GM18867 (cell line): ENCODE results near the gene TCEANC2.
"Not testable (repeated sequence)": the region's sequence is repeated elsewhere in the genome, so short reads cannot be mapped to it uniquely, and the experiment has no call there.

Experiments used
- ATAC-seq: cut with Tn5 transposase; IDR thresholded peaks from one replicate; pipeline ENCODE4 v1.9.1; 2021; ENCODE audit warnings: mild to moderate bottlenecking, moderate library complexity; ENCODE audit not compliant: unreplicated experiment

TCEANC2 gene

GRCh38 chr1:54024811-54025210 lies 28.6 kb upstream of the TCEANC2 start:
- ATAC-seq = not testable (repeated sequence)

DNA sequence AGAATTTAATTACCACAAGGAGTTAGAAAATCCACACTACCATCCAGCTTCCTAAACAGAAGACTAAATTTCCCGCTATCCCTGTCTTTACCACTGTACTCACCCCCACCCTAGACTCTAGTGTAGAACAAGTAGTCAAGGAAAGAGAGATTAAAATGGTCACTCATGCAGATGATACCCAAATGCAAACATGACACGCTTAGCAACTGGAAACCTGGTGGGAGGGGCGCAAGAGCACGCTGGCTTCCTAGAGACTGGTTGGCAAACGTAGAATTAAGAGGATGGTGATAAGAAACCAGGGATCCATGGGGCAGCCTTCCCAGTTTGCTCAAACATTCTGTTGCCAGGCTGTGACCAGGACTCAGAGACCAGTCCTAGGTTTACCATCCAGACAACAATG lies 25.6 kb upstream of the TCEANC2 start:
- no peak for ATAC-seq

GRCh38 chr1:54028306-54029251 lies 24.8 kb upstream of the TCEANC2 start:
- no peak for ATAC-seq

GRCh38 chr1:54037476-54037875 lies 15.9 kb upstream of the TCEANC2 start:
- ATAC-seq = no peak

- no peak for ATAC-seq
These were observed 11.6 kb upstream of the TCEANC2 start for GRCh38 chr1:54041806-54042205.

- no peak for ATAC-seq
These were observed 7.9 kb upstream of the TCEANC2 start for GRCh38 chr1:54045496-54045895.

DNA sequence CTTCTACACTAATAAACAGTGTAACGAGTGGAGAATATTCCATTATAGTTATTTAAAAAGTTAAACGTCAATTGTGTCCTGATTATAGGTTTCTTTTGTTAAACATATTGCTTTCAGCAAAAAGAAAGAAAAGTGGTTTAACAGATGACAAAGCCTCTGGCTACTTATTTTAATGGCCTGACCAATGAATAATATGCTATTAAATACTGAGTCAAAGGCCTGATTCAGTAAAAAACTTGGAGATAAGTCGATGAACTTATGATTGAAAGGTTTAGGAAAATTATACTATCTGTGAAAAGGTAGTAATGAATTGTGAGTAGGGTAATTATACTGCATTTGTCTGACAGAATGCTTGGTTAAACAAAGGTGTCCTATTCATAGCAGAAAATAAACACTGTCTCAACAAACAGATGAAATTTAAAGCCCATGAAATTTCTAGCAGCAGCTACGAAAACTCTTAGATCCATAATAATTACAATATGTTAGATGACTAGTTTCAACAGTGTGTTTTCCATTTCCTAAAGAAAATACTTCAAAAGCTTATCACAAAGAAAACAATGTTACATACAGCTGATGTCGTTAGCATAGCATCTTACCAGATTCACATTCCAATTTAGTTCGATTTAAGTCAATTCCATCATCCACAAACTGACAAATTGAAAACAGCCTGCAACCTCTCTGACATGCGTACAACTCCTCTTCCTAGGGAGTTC lies 6.6 kb upstream of the TCEANC2 start:
- ATAC-seq = no peak

DNA sequence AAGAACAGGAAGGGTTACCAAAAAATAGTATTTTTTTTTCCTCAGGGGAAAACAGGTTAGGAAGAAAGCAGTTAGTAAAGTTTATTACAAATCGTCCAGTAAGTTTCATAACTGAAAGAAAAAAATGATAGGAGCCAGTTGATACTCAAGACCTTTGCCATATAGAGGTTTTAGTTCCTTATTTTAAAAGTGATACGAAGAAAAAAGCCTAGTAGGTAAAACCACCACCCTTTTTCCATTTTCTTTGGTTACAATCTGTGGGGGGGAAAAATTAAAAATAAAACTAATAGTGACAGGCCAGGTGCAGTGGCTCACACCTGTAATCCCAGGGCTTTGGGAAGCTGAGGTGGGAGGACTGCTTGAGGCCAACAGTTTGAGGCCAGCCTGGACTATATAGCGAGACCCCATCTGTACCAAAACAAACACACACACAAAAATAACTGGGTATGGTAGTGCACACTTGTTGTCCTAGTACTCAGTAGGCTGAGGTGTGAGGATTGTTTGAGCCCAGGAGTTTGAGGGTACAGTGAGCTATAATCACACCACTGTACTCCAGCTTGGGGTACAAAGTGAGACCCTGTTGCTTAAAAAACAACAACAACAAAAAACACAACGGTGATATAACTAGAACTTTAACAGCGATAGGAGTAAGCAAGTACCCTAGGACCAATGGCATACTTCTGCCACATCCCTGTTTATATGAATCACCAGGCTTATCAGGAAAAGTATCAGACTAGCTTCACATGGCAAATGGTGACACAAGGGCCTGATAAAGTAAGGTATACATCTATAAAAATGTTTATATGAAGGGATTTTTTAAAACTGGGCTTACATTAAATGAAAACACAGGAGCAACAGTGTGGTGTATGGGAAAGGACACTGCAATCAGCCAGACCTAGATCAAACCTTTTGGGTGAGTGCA lies 5.8 kb upstream of the TCEANC2 start:
- ATAC-seq = no peak

- not testable (repeated sequence) for ATAC-seq
These were observed 3.0 kb upstream of the TCEANC2 start for GRCh38 chr1:54050435-54050834.

- no peak for ATAC-seq
These were observed 1.4 kb upstream of the TCEANC2 start for GRCh38 chr1:54051933-54052430.

DNA sequence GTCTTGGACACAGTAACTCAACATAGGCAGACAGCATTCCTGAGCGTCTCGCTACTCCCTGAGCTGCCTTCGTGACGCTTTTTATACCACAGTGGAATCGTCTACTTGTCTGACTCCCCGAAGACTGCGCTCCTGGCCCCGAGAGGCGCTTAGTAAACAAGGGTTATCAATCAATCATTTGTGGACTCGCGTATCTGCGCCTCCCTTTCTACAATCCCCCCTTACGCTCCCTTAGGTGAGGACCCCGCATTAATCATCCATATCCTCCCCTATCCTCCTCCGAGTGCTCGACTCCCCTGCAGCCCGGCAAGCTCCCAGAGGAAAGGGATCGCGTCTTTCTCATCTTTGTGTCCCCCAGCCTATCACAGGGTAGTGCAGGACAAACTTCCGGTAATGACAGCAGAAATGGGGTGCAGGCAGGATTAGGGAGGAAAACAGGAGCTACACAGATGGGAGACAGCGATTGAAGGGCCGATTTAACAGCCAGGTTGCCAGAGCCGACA lies 926 bp upstream of the TCEANC2 start:
- peak; percentile 13 for ATAC-seq

- peak; percentile 0 for ATAC-seq
These were observed 483 bp downstream of the TCEANC2 start for GRCh38 chr1:54053745-54054437.

- ATAC-seq = no peak
These were observed 986 bp downstream of the TCEANC2 start for GRCh38 chr1:54054438-54054749.

- ATAC-seq = no peak
These were observed 10.9 kb downstream of the TCEANC2 start for GRCh38 chr1:54064299-54064698.

GRCh38 chr1:54069791-54070170 lies 16.4 kb downstream of the TCEANC2 start:
- peak; percentile 16 for ATAC-seq

DNA sequence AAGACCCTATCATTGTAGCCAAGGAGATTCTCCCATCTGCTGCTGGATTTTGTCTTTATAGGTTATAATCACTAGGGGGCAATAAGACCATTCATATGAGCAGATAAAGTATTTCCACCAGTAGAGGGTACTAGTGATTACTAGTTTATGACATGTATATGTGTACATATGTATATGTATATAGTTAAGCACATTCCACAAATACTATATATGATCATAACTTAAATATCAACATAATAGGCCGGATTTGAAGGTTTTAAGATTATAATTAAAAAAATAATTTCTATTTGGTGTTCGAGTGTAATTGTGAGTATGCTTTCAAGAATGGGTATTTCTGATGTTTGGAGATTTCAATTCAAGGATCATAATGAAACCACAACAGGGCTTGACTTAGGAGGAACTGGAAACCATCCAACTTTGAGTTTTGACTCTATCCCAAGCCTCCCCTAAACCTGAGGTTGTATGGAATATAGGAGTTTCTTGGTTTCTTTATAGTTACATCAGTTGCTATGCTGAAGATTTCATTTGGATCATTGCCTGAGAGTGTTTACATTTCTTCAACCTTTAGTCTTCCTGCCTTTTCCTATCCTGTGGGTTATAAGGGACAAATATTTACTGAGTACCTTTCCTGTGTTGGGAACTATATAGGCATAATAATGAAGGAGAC lies 16.9 kb downstream of the TCEANC2 start:
- peak; percentile 73 for ATAC-seq

DNA sequence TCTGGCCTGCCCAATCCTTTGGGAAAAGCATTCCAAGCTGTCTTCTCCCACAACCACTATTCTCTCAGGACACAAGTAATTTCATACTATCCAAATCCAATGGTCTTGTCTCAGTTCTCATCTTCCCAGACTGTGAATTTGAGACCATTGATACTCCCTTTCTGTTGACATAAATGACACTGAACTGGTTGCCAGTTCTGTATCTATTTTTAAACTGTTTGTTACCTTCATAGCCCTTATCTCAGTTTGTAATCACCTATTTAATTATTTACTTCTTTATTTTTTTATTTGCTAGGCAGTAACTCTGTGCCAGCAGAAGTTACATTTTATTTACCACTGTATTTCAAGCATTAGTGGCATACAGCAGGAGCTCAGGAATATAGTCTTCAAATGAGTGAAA lies 24.0 kb downstream of the TCEANC2 start:
- no peak for ATAC-seq

DNA sequence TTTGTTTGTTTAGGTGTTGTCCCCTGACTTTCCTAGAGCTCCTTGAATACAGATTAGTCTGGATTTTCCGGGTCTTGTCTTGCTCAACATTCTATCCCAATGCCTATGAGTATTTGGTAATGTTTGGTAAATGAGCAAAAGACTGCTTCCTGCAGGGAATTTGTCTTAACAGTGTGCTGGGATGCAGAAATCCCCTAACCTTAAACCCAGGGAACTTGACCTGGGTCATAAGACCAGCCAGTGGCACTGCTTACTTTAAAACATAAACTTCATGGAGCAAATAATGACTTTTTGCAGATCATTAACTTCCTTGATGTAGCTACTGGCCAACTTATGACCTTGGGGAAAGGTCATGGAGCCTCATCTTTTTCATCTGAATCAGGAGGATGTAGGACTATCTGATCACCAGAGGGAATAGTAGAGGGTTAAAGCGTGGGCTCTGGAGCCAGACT lies 27.2 kb downstream of the TCEANC2 start:
- no peak for ATAC-seq
